GM19025 (cell line): Measurements from ENCODE around the gene CD81.

Source experiments
- ATAC-seq: cut with Tn5 transposase; IDR thresholded peaks from one replicate; pipeline ENCODE4 v1.9.1; 2021; ENCODE audit warnings: mild to moderate bottlenecking, low read depth, moderate library complexity; ENCODE audit not compliant: unreplicated experiment

CD81 gene

GRCh38 chr11:2417856-2418692 lies 41.0 kb downstream of the CD81 start:
- ATAC-seq: no peak

- no peak for ATAC-seq
Measured at GRCh38 chr11:2418693-2419360, 41.7 kb downstream of the CD81 start.

- ATAC-seq: no peak
Measured at GRCh38 chr11:2419638-2420501, 42.8 kb downstream of the CD81 start.

- ATAC-seq: no peak
Measured at GRCh38 chr11:2420502-2421225, 43.6 kb downstream of the CD81 start.

- no peak for ATAC-seq
Measured at GRCh38 chr11:2421226-2421994, 44.3 kb downstream of the CD81 start.

GRCh38 chr11:2421996-2422395 lies 44.9 kb downstream of the CD81 start:
- ATAC-seq: no peak

- ATAC-seq: no peak
Measured at GRCh38 chr11:2422461-2423156, 45.5 kb downstream of the CD81 start.

- ATAC-seq: no peak
Measured at GRCh38 chr11:2423157-2424025, 46.3 kb downstream of the CD81 start.

GRCh38 chr11:2424811-2425495 lies 47.8 kb downstream of the CD81 start:
- no peak for ATAC-seq

GRCh38 chr11:2425506-2425905 lies 48.4 kb downstream of the CD81 start:
- ATAC-seq: no peak

GRCh38 chr11:2426221-2426620 lies 49.1 kb downstream of the CD81 start:
- ATAC-seq: no peak

- no peak for ATAC-seq
Measured at GRCh38 chr11:2426826-2427521, 49.9 kb downstream of the CD81 start.

GRCh38 chr11:2427721-2428321 lies 50.7 kb downstream of the CD81 start:
- ATAC-seq: no peak

- ATAC-seq: no peak
Measured at GRCh38 chr11:2428322-2428795, 51.2 kb downstream of the CD81 start.

GRCh38 chr11:2431395-2431794 lies 54.3 kb downstream of the CD81 start:
- no peak for ATAC-seq

- ATAC-seq: no peak
Measured at GRCh38 chr11:2432171-2432621, 55.1 kb downstream of the CD81 start.
